OCI-LY1 (cell line): ENCODE measurements around the gene SERPINB1.

Experiments used
- H2AFZ ChIP-seq: fragments of 200-600 bp; sonication (generic), shearing (Covaris generic); 2 replicates; pipeline ENCODE4 v1.6.0; 2014; ENCODE audit warnings: antibody characterized with exemption, mild to moderate bottlenecking, low read length
- H3F3A ChIP-seq: fragments of 200-600 bp; sonication (generic), shearing (Covaris generic); 2 replicates; pipeline ENCODE4 v1.6.0; 2014; ENCODE audit warnings: mild to moderate bottlenecking, antibody characterized with exemption, low read length, moderate library complexity; ENCODE audit not compliant: insufficient read depth
- H3K27ac ChIP-seq: fragments of 200-600 bp; sonication (generic); 2 replicates; pipeline ENCODE4 v1.5.1; 2014; ENCODE audit warnings: low read length, mixed run types, mild to moderate bottlenecking, low read depth; ENCODE audit not compliant: poor library complexity, severe bottlenecking
- H3K27me3 ChIP-seq: fragments of 200-600 bp; sonication (generic); 2 replicates; pipeline ENCODE4 v1.6.0; 2014; ENCODE audit warnings: antibody characterized with exemption, mild to moderate bottlenecking, low read length, moderate library complexity; ENCODE audit not compliant: insufficient read depth
- H3K36me3 ChIP-seq: fragments of 200-600 bp; sonication (generic); 2 replicates; pipeline ENCODE4 v1.6.1; 2014; ENCODE audit warnings: mild to moderate bottlenecking, antibody characterized with exemption, low read length, moderate library complexity, mixed read lengths; ENCODE audit not compliant: insufficient read depth
- H3K4me1 ChIP-seq: fragments of 200-600 bp; sonication (generic); 2 replicates; pipeline ENCODE4 v1.5.1; 2014; ENCODE audit warnings: mild to moderate bottlenecking, low read length, moderate library complexity; ENCODE audit not compliant: insufficient read depth, severe bottlenecking
- H3K4me2 ChIP-seq: fragments of 200-600 bp; sonication (generic), shearing (Covaris generic); 2 replicates; pipeline ENCODE4 v1.6.1; 2014; ENCODE audit warnings: low read length
- H3K4me3 ChIP-seq: fragments of 200-600 bp; sonication (generic); 2 replicates; pipeline ENCODE4 v1.5.1; 2014; ENCODE audit warnings: low read length, low read depth, mild to moderate bottlenecking, mixed read lengths; ENCODE audit not compliant: poor library complexity, severe bottlenecking
- H3K79me2 ChIP-seq: fragments of 200-600 bp; shearing (Covaris generic); 2 replicates; pipeline ENCODE4 v1.6.1; 2016; ENCODE audit warnings: mixed run types, low read length, mixed read lengths; ENCODE audit not compliant: insufficient read depth
- H3K9ac ChIP-seq: fragments of 200-600 bp; sonication (generic), shearing (Covaris generic); 2 replicates; pipeline ENCODE4 v1.6.1; 2014; ENCODE audit warnings: mild to moderate bottlenecking, low read length, mixed read lengths
- H3K9me2 ChIP-seq: fragments of 200-600 bp; sonication (generic), shearing (Covaris generic); 2 replicates; pipeline ENCODE4 v1.6.1; 2014; ENCODE audit warnings: low read depth, mild to moderate bottlenecking, low read length, mixed read lengths
- H3K9me3 ChIP-seq: fragments of 200-600 bp; shearing (Covaris generic); 2 replicates; pipeline ENCODE4 v1.6.1; 2014; ENCODE audit warnings: low read length, mixed read lengths
- H4K20me1 ChIP-seq: fragments of 200-600 bp; sonication (generic), shearing (Covaris generic); 2 replicates; pipeline ENCODE4 v1.6.0; 2016; ENCODE audit warnings: mild to moderate bottlenecking, low read length; ENCODE audit not compliant: insufficient read depth
- CTCF ChIP-seq: fragments of 200-600 bp; sonication (generic), shearing (Covaris generic); IDR thresholded peaks from 2 replicates; pipeline ENCODE4 v1.5.1; 2017; ENCODE audit warnings: mild to moderate bottlenecking, antibody characterized with exemption, low read length, moderate library complexity, mixed read lengths
- EZH2 ChIP-seq: fragments of 200-600 bp; sonication (generic), shearing (Covaris generic); IDR thresholded peaks from 2 replicates; pipeline ENCODE4 v1.8.0; 2017; ENCODE audit warnings: borderline replicate concordance, mixed run types, mild to moderate bottlenecking, antibody characterized with exemption, low read length, moderate library complexity, mixed read lengths

SERPINB1 gene

DNA sequence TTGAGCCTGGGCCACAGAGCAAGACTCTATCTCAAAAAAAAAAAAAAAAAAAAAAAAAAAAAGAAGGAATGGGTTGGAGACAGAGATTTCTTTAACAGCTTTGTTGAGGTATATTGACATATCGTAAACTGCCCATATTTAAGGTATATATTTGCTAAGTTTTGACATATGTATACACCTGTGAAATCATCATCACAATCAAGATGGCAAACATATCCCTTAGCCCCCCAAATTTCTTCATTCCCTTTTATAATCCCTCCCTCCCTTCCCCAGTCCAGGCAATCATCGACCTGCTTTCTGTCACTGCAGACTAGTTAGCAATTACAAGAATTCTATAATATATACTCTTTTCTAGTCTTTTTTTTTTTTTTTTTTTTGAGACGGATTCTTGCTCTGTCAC lies 29.0 kb downstream of the SERPINB1 start:
- no peak overlapping the region for H3K9ac ChIP-seq
- H3K27me3 ChIP-seq: no peaks in the 10 kb centered on the region
- H3K36me3 ChIP-seq: no peaks in the 10 kb centered on the region; the same call in 1 of the 2 replicates
- no peak overlapping the region for H3K27ac ChIP-seq
- H3K4me3 ChIP-seq: no peak overlapping the region
- H3K4me2 ChIP-seq: no peak overlapping the region
- peaks cover 12% of the 10 kb centered on the region; the same call in 1 of the 2 replicates for H3K9me3 ChIP-seq
- H2AFZ ChIP-seq: no peak overlapping the region
- no peaks in the 10 kb centered on the region for H3K79me2 ChIP-seq
- no peaks in the 10 kb centered on the region for H3K4me1 ChIP-seq
- H3F3A ChIP-seq: no peaks in the 10 kb centered on the region
- TF ChIP-seq EZH2: no peak
- no peak for TF ChIP-seq CTCF
- H3K9me2 ChIP-seq: no peaks in the 10 kb centered on the region
- no peaks in the 10 kb centered on the region for H4K20me1 ChIP-seq

GRCh38 chr6:2810092-2810671 lies 31.5 kb downstream of the SERPINB1 start:
- H3K4me3 ChIP-seq: no peak overlapping the region
- TF ChIP-seq CTCF: no peak
- no peak for TF ChIP-seq EZH2
- H3K27ac ChIP-seq: no peak overlapping the region
- H3K27me3 ChIP-seq: no peaks in the 10 kb centered on the region
- no peaks in the 10 kb centered on the region for H3K9me2 ChIP-seq
- no peaks in the 10 kb centered on the region for H3K9me3 ChIP-seq
- H3F3A ChIP-seq: no peaks in the 10 kb centered on the region
- H3K4me1 ChIP-seq: no peaks in the 10 kb centered on the region
- H3K9ac ChIP-seq: no peak overlapping the region
- H3K36me3 ChIP-seq: no peaks in the 10 kb centered on the region
- no peaks in the 10 kb centered on the region for H3K79me2 ChIP-seq
- no peaks in the 10 kb centered on the region for H4K20me1 ChIP-seq
- H3K4me2 ChIP-seq: no peak overlapping the region
- H2AFZ ChIP-seq: no peak overlapping the region

DNA sequence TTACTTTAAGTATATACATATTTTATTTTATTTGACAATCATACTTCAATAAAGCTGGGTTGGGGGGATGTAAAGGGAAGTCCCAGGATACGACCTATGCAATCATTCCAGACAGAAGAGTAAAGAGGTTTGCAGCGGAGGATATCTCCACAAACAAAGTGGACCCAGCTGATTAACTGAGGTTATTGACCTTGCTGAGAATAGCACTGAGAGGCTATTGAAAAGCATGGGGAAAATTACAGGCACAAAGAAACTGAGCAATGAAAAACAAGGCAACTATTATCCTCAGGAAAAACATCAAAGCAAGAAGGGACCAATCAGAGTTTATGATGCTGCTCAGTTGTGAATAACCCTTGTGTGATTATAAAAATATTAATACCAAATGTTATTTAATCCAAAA lies 32.6 kb downstream of the SERPINB1 start:
- Histone ChIP-seq H3K4me2 (no peak overlapping the region), H3K79me2 (no peaks in the 10 kb centered on the region), H3K9ac (no peak overlapping the region), H2AFZ (no peak overlapping the region), H3K27ac (no peak overlapping the region), H3K9me3 (no peaks in the 10 kb centered on the region), H3K9me2 (no peaks in the 10 kb centered on the region), H4K20me1 (no peaks in the 10 kb centered on the region), H3K27me3 (no peaks in the 10 kb centered on the region), H3F3A (no peaks in the 10 kb centered on the region), H3K36me3 (no peaks in the 10 kb centered on the region), H3K4me1 (no peaks in the 10 kb centered on the region), H3K4me3 (no peak overlapping the region)
- no peak for TF ChIP-seq CTCF
- no peak for TF ChIP-seq EZH2
